GM12878 (cell line): ENCODE measurements around the gene REPS1. TPM values are rescaled to one million over a fixed set of nuclear protein-coding genes. Genes with fewer than 3 reads are reported as not detected.

ENCODE experiments used
- CEBPB ChIP-seq, 2 experiments: fragments of 150-350 bp in 1 of 2; IDR thresholded peaks; 2 replicates each; pipeline ENCODE4 v1.6.1; 2012 to 2014; ENCODE audit warnings: low read depth in 2 of 2, low read length in 2 of 2, borderline replicate concordance in 1 of 2, inconsistent platforms in 1 of 2
- CHD4 ChIP-seq: fragments of 200-600 bp; sonication (generic); IDR thresholded peaks from 2 replicates; pipeline ENCODE4 v1.6.1; 2016; ENCODE audit warnings: mild to moderate bottlenecking
- FOS ChIP-seq: IDR thresholded peaks from 3 replicates; pipeline ENCODE4 v1.6.1; 2011; ENCODE audit warnings: borderline replicate concordance; ENCODE audit not compliant: insufficient read length; ENCODE audit errors: extremely low read depth
- KLF5 ChIP-seq: fragments of 450-650 bp; IDR thresholded peaks from 2 replicates; pipeline ENCODE4 v1.6.1; 2014; ENCODE audit warnings: mild to moderate bottlenecking; ENCODE audit not compliant: partially characterized antibody
- NFIC ChIP-seq: IDR thresholded peaks from 2 replicates; pipeline ENCODE4 v1.6.1; 2012; ENCODE audit warnings: low read depth, mild to moderate bottlenecking, inconsistent platforms, low read length, moderate library complexity
- PAX5 ChIP-seq: IDR thresholded peaks from 2 replicates; pipeline ENCODE4 v1.6.1; 2011; ENCODE audit warnings: low read depth, low read length, borderline replicate concordance
- RAD21 ChIP-seq: IDR thresholded peaks from 2 replicates; pipeline ENCODE4 v1.6.1; 2011; ENCODE audit warnings: mild to moderate bottlenecking, low read depth, low read length, moderate library complexity; ENCODE audit not compliant: insufficient read depth
- RB1 ChIP-seq: fragments of 450-650 bp; formaldehyde crosslinking; IDR thresholded peaks from 2 replicates; pipeline ENCODE4 v1.6.1; 2017; ENCODE audit warnings: mild to moderate bottlenecking, borderline replicate concordance
- RELA ChIP-seq: fragments of 450-650 bp; IDR thresholded peaks from 2 replicates; pipeline ENCODE4 v1.8.0; 2014; ENCODE audit warnings: borderline replicate concordance; ENCODE audit not compliant: partially characterized antibody
- SPI1 ChIP-seq: IDR thresholded peaks from 2 replicates; pipeline ENCODE4 v1.6.1; 2011; ENCODE audit warnings: low read depth, mild to moderate bottlenecking, low read length, moderate library complexity, borderline replicate concordance; ENCODE audit not compliant: insufficient read depth
- SREBF1 ChIP-seq: IDR thresholded peaks from 2 replicates; pipeline ENCODE4 v1.6.1; 2012; ENCODE audit warnings: mild to moderate bottlenecking, low read length
- ZNF622 ChIP-seq: fragments of 450-650 bp; IDR thresholded peaks from 2 replicates; pipeline ENCODE4 v1.6.1; 2017; ENCODE audit warnings: mild to moderate bottlenecking, inconsistent platforms
- polyA plus RNA-seq, 11 experiments: library from polyadenylated mRNA; depleted of rRNA in 4 of 11; unstranded in 6 of 11; stranded (reverse) in 5 of 11; fragments of >200 nt; fragmentation: Nextera tagmentation in 4 of 11; fragmentation: Illumina TruSeq in 1 of 11; extraction: Ambion mirVana in 4 of 11; extraction: Trizol in 1 of 11; gene quantifications; 1 replicate in 1 of 11; 2 replicates in 10 of 11; pipeline versions ENCODE4 v1.2.1 to v1.2.3, GENCODE V29; 2011 to 2016; ENCODE audit warnings: inconsistent platforms in 2 of 11, missing spikeins in 2 of 11, low read depth in 1 of 11
- total RNA-seq, 4 experiments: library from RNA; depleted of rRNA in 3 of 4; stranded (reverse); fragments of >200 nt in 3 of 4; fragmentation: Illumina TruSeq in 1 of 4; extraction: Trizol in 1 of 4; gene quantifications; 2 replicates each; pipeline versions ENCODE4 v1.2.1 to v1.2.3, GENCODE V29; 2013 to 2021
- TF ChIP-seq, protein P1 (sequence below): fragments of 150-350 bp; IDR thresholded peaks from 2 replicates; pipeline ENCODE4 v1.6.1; 2016; ENCODE audit warnings: low read depth, low read length
- TF ChIP-seq, protein P2 (sequence below), 3 experiments: IDR thresholded peaks in 2 of 3; conservative IDR thresholded peaks in 1 of 3; 2 replicates each; pipeline ENCODE4 v1.5.1; 2011; ENCODE audit warnings: low read depth in 3 of 3, low read length in 3 of 3, mild to moderate bottlenecking in 3 of 3, control low read depth in 2 of 3, moderate library complexity in 2 of 3, inconsistent platforms in 1 of 3, mixed read lengths in 1 of 3; ENCODE audit not compliant: control insufficient read depth in 2 of 3, insufficient read depth in 1 of 3; ENCODE audit errors: extremely low read depth in 1 of 3

Gene REPS1
- total and polyA plus RNA-seq, 10 of the 15 experiments (the other 5 are each of a cell fraction or from before 2014, with no cell fraction given): 13.7 to 59.3 (median 31.7) TPM

GRCh38 chr6:138882369-138883017, 105.6 kb downstream of the REPS1 start (continued):
- no peak for TF ChIP-seq SREBF1
- TF ChIP-seq NFIC: peak; percentile 92
- TF ChIP-seq RB1: no peak
- no peak for TF ChIP-seq ZNF622
- no peak for TF ChIP-seq CHD4
- peak; percentile 62; the same call in 1 of the 2 replicates for TF ChIP-seq PAX5
- TF ChIP-seq, protein P1, sequence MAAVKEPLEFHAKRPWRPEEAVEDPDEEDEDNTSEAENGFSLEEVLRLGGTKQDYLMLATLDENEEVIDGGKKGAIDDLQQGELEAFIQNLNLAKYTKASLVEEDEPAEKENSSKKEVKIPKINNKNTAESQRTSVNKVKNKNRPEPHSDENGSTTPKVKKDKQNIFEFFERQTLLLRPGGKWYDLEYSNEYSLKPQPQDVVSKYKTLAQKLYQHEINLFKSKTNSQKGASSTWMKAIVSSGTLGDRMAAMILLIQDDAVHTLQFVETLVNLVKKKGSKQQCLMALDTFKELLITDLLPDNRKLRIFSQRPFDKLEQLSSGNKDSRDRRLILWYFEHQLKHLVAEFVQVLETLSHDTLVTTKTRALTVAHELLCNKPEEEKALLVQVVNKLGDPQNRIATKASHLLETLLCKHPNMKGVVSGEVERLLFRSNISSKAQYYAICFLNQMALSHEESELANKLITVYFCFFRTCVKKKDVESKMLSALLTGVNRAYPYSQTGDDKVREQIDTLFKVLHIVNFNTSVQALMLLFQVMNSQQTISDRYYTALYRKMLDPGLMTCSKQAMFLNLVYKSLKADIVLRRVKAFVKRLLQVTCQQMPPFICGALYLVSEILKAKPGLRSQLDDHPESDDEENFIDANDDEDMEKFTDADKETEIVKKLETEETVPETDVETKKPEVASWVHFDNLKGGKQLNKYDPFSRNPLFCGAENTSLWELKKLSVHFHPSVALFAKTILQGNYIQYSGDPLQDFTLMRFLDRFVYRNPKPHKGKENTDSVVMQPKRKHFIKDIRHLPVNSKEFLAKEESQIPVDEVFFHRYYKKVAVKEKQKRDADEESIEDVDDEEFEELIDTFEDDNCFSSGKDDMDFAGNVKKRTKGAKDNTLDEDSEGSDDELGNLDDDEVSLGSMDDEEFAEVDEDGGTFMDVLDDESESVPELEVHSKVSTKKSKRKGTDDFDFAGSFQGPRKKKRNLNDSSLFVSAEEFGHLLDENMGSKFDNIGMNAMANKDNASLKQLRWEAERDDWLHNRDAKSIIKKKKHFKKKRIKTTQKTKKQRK: no peak
- TF ChIP-seq CEBPB (IDR thresholded peaks at IDR 0.05; ENCODE audit: borderline replicate concordance in 1 of 2, low read depth in 2 of 2, low read length in 2 of 2): peak in 1 of 2 experiments; percentile 58; a peak in 1 of 4 replicates
- no peak for TF ChIP-seq RAD21
- TF ChIP-seq FOS: no peak
- TF ChIP-seq, protein P2, sequence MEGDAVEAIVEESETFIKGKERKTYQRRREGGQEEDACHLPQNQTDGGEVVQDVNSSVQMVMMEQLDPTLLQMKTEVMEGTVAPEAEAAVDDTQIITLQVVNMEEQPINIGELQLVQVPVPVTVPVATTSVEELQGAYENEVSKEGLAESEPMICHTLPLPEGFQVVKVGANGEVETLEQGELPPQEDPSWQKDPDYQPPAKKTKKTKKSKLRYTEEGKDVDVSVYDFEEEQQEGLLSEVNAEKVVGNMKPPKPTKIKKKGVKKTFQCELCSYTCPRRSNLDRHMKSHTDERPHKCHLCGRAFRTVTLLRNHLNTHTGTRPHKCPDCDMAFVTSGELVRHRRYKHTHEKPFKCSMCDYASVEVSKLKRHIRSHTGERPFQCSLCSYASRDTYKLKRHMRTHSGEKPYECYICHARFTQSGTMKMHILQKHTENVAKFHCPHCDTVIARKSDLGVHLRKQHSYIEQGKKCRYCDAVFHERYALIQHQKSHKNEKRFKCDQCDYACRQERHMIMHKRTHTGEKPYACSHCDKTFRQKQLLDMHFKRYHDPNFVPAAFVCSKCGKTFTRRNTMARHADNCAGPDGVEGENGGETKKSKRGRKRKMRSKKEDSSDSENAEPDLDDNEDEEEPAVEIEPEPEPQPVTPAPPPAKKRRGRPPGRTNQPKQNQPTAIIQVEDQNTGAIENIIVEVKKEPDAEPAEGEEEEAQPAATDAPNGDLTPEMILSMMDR (IDR thresholded peaks at IDR 0.05 in 2 of 3, conservative IDR thresholded peaks at IDR 0.05 in 1 of 3; ENCODE audit: control insufficient read depth in 2 of 3, extremely low read depth in 1 of 3, insufficient read depth in 1 of 3, low read depth in 3 of 3, low read length in 3 of 3): no peak
- no peak for TF ChIP-seq KLF5
- peak; percentile 94 for TF ChIP-seq SPI1
- peak; percentile 15 for TF ChIP-seq RELA
